Nephron progenitor cell (in vitro differentiated cells): ENCODE measurements around the gene UBE2QL1.

Experiments
- DNase-seq: peaks from one replicate; pipeline ENCODE4 v3.0.0; 2021
- H3K27ac Mint-ChIP-seq: 2 replicates; pipeline ENCODE4 v1.8.0; 2021; ENCODE audit warnings: mild to moderate bottlenecking, moderate library complexity, mixed read lengths
- H3K27me3 Mint-ChIP-seq: 2 replicates; pipeline ENCODE4 v1.8.0; 2021; ENCODE audit warnings: mild to moderate bottlenecking, low read depth, mixed read lengths; ENCODE audit not compliant: poor library complexity
- H3K36me3 Mint-ChIP-seq: 2 replicates; pipeline ENCODE4 v1.8.0; 2021; ENCODE audit warnings: low read depth, mixed read lengths
- H3K4me1 Mint-ChIP-seq: 2 replicates; pipeline ENCODE4 v1.8.0; 2021; ENCODE audit warnings: mixed read lengths
- H3K4me3 Mint-ChIP-seq: 2 replicates; pipeline ENCODE4 v1.8.0; 2021; ENCODE audit warnings: mild to moderate bottlenecking, moderate library complexity, mixed read lengths
- H3K9me3 Mint-ChIP-seq: 2 replicates; pipeline ENCODE4 v1.8.0; 2021; ENCODE audit warnings: mild to moderate bottlenecking, moderate library complexity, mixed read lengths
- TF ChIP-seq, protein P1 (sequence below): fragments of 200-600 bp; sonication (generic); IDR thresholded peaks from 2 replicates; pipeline ENCODE4 v1.5.0; 2021; ENCODE audit warnings: antibody characterized with exemption

The UBE2QL1 gene

DNA sequence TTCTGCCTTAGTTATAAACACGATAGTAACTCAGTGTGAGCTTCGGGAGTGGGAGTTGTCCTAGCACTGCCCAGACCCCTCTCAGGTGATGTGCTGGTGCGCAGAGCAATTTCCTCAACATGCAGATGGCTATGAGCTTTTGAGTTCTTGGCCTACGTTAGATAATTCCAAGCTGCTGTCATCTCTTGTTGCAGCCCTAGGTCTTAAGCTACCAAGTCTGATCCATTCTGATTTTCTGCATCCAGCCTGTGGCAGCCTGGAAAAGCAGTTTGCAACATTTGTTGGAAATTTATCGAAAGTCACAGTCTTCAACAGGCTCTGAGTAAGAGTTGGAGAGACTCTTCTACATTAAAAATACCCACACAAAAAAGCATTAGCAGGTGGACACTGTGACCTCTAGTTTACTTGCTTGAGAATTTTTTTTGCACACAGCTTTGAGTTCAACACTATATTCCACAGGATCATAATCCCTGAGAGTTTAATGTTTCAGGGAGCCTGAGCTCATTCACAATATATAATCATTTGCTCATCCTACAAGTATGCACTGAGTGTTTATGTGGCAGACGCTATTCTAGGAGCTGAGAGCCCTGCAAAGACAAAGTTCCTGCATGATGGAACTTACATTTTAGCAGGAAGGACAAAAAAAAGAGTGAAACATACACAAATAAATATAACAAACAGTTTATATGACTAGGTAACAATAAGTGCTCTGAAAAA lies 91.6 kb downstream of the UBE2QL1 start:
- Mint-ChIP-seq H3K4me1 (peaks cover 2% of the 10 kb centered on the region), H3K36me3 (no peaks in the 10 kb centered on the region), H3K4me3 (no peak overlapping the region), H3K27me3 (peaks cover 48% of the 10 kb centered on the region), H3K9me3 (no peaks in the 10 kb centered on the region), H3K27ac (no peak overlapping the region)
- TF ChIP-seq, protein P1, sequence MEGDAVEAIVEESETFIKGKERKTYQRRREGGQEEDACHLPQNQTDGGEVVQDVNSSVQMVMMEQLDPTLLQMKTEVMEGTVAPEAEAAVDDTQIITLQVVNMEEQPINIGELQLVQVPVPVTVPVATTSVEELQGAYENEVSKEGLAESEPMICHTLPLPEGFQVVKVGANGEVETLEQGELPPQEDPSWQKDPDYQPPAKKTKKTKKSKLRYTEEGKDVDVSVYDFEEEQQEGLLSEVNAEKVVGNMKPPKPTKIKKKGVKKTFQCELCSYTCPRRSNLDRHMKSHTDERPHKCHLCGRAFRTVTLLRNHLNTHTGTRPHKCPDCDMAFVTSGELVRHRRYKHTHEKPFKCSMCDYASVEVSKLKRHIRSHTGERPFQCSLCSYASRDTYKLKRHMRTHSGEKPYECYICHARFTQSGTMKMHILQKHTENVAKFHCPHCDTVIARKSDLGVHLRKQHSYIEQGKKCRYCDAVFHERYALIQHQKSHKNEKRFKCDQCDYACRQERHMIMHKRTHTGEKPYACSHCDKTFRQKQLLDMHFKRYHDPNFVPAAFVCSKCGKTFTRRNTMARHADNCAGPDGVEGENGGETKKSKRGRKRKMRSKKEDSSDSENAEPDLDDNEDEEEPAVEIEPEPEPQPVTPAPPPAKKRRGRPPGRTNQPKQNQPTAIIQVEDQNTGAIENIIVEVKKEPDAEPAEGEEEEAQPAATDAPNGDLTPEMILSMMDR: no peak
- DNase-seq: no peak

DNA sequence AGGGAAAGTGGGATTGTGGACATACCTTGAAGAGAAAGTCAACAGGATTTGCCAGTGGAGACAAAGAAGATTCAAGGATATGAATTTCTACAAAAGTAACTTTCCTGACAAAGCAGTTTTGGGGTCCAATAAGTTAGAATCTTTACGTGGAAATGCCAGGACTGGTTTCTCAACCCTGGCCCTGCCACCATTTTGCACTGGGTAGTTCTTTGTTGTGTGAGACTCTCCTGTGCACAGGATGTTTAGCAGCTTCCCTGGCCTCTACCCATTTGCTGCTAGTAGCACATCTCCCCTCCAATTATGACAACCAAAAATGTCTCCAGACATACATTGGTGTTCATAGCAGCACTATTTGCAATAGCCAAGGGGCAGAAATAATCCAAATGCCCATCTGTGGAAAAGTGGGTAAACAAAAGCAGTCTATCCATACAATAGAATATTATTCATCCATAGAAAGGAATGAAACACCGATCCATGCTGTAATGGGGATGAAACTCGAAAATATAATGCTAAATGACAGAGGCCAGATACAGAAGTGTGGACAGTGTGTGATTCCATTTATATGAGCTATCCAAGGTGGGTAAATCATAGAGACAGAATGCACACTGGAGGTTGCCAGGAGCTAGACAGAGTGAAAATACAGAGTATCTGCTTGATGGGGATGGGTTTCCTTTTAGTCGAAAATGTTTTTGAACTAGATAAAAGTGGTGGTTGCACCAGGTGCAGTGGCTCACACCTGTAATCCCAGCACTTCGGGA lies 92.8 kb downstream of the UBE2QL1 start:
- DNase-seq: no peak
- no peak overlapping the region for H3K27ac Mint-ChIP-seq
- H3K36me3 Mint-ChIP-seq: no peaks in the 10 kb centered on the region
- TF ChIP-seq, protein P1: no peak
- H3K4me1 Mint-ChIP-seq: peaks cover 14% of the 10 kb centered on the region
- peaks cover 48% of the 10 kb centered on the region for H3K27me3 Mint-ChIP-seq
- no peaks in the 10 kb centered on the region for H3K9me3 Mint-ChIP-seq
- H3K4me3 Mint-ChIP-seq: no peak overlapping the region

DNA sequence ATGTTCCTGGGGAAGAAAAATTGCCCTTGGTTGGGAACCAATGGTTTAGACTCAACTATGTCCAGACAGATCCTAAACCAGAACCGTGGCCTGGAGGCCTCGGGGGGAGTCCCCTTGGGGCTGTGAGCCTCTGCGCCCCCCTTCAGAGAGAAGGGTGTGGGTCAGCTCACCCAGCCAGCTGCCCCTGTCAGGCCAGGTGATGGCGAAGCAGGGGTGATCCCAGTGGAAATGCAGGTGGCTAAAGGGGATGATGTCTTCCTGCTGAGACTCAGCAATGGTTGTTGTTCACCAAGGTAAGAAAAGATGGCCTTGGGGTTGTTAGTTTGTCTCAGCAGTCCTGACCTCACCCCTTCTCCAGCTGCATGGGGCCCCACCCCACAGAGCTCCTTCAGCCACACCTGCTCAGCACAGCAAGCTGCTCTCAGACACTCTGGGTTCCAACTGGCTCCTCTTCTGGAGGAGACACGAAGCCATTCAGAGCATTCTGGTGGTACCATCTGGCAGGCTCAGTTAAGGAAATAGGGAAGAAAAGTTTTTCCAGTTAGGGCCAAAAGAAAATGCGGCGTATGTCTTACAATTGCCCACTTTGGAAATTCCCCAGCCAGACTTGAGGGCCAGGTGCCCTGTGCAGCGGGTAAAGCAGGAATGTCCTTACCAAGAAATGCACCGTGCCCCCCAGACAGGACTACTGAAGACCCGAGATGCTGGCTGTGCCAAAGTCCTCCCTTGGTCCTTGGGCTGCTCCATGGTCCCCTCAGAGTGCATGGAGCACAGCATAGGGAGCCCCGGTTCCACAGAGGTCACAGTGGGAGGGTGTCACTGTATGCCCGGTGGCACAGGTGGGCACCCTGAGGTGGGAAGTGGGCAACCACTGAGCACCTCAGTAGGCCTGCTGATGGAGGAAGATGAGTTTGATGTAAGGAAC lies 94.0 kb downstream of the UBE2QL1 start:
- Mint-ChIP-seq H3K36me3 (no peaks in the 10 kb centered on the region), H3K4me1 (peaks cover 17% of the 10 kb centered on the region), H3K27me3 (peaks cover 41% of the 10 kb centered on the region), H3K4me3 (no peak overlapping the region), H3K9me3 (no peaks in the 10 kb centered on the region), H3K27ac (no peak overlapping the region)
- TF ChIP-seq, protein P1: no peak
- DNase-seq: no peak

DNA sequence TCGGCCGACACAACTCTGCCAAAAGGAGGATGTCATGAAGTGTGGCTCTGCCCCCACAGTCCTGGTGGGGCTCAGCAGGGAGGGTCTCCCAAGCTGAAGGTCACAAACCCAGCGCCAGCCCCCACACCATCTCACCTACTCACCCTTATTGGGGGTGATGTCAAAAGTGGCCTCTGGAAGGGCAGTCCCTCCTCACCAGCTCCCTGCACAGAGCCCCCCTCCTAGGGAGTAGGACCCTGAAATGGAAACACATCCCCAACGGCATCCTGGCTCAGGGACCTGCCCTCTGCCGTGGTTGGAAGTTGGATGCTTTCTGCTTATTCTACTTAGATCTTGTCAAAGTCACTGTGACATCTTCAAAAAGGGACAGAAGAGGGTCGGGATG lies 94.7 kb downstream of the UBE2QL1 start:
- no peak overlapping the region for H3K27ac Mint-ChIP-seq
- no peaks in the 10 kb centered on the region for H3K36me3 Mint-ChIP-seq
- peaks cover 17% of the 10 kb centered on the region for H3K4me1 Mint-ChIP-seq
- peaks cover 35% of the 10 kb centered on the region for H3K27me3 Mint-ChIP-seq
- H3K9me3 Mint-ChIP-seq: no peaks in the 10 kb centered on the region
- no peak overlapping the region for H3K4me3 Mint-ChIP-seq
- TF ChIP-seq, protein P1: no peak
- DNase-seq: no peak

DNA sequence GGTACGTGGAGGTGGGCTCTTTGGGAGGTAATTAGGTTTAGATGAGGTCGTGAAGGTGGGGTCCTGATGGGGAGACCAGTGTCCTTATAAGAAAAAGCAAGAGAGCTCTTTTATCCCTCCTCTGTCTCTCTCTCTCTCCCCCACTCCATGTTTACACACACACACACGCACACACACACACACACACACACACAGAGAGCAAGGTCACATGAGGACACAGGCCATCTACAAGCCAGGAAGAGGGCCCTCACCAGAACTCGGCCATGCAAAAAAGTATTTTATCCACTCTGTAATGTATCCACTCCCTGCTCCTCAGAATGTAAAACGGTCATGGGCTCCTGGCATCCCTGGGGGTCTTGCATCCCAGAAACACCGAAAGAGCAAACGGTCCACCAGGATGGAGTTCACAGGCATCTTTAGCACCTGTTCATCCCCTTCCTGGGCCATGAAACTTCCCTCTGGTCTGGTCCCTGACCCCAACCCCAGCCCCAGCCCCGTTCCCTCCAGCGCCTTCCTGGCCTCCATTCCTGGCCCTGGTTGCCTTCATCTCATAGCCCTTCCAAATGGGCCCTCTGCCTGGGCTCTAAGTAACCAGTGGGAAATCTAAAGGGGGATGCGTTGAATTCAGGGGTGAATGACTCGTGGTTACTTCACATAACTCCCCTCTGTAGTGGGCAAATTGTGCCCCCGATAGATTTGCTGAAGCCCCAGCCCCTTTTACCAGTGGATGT lies 95.3 kb downstream of the UBE2QL1 start:
- Mint-ChIP-seq H3K27me3 (peaks cover 33% of the 10 kb centered on the region), H3K4me1 (peaks cover 17% of the 10 kb centered on the region), H3K36me3 (no peaks in the 10 kb centered on the region), H3K4me3 (no peak overlapping the region), H3K9me3 (no peaks in the 10 kb centered on the region), H3K27ac (no peak overlapping the region)
- TF ChIP-seq, protein P1: no peak
- DNase-seq: no peak
